GM23338 (cell line): ENCODE data around the gene RAD51D. TPM values are rescaled to one million over a fixed set of nuclear protein-coding genes. Genes with fewer than 3 reads are reported as not detected.

Source experiments
- ATAC-seq: fragments of 200-7000 bp; cut with Tn5 transposase; 3 replicates; pipeline ENCODE4 v1.9.1; 2020
- DNase-seq: peaks from one replicate; pipeline ENCODE4 v3.0.0-alpha.2; 2015; ENCODE audit warnings: low spot score
- H2AFZ ChIP-seq: fragments of 200-600 bp; sonication (generic); 2 replicates; pipeline ENCODE4 v1.8.0; 2016; ENCODE audit warnings: antibody characterized with exemption, mild to moderate bottlenecking, moderate library complexity
- H3F3A ChIP-seq: fragments of 200-600 bp; sonication (generic); replicated peaks from 2 replicates; pipeline ENCODE4 v1.8.0; 2017; ENCODE audit warnings: antibody characterized with exemption, mixed run types, low read depth
- H3K27ac ChIP-seq: fragments of 200-600 bp; sonication (generic); 2 replicates; pipeline ENCODE4 v1.6.1; 2016; ENCODE audit warnings: low read depth
- H3K27me3 ChIP-seq: fragments of 200-600 bp; sonication (generic); 2 replicates; pipeline ENCODE4 v1.8.0; 2016; ENCODE audit warnings: mild to moderate bottlenecking, mixed run types, moderate library complexity; ENCODE audit not compliant: insufficient read depth
- H3K36me3 ChIP-seq: fragments of 200-600 bp; sonication (generic); 2 replicates; pipeline ENCODE4 v1.8.0; 2016; ENCODE audit warnings: mild to moderate bottlenecking; ENCODE audit not compliant: insufficient read depth
- H3K4me1 ChIP-seq: fragments of 200-600 bp; sonication (generic); 2 replicates; pipeline ENCODE4 v1.8.0; 2016; ENCODE audit warnings: mild to moderate bottlenecking, moderate library complexity; ENCODE audit not compliant: insufficient read depth
- H3K4me2 ChIP-seq: fragments of 200-600 bp; sonication (generic); 2 replicates; pipeline ENCODE4 v1.7.1; 2017; ENCODE audit warnings: mixed run types
- H3K4me3 ChIP-seq: fragments of 200-600 bp; sonication (generic); 2 replicates; pipeline ENCODE4 v1.6.1; 2016; ENCODE audit warnings: mixed run types
- H3K79me2 ChIP-seq: fragments of 200-600 bp; sonication (generic); replicated peaks from 2 replicates; pipeline ENCODE4 v1.8.0; 2017; ENCODE audit warnings: mild to moderate bottlenecking; ENCODE audit not compliant: insufficient read depth
- H3K9me2 ChIP-seq: fragments of 200-600 bp; sonication (generic); 2 replicates; pipeline ENCODE4 v1.8.0; 2017; ENCODE audit not compliant: insufficient read depth
- H4K20me1 ChIP-seq: fragments of 200-600 bp; sonication (generic); replicated peaks from 2 replicates; pipeline ENCODE4 v1.8.0; 2017; ENCODE audit warnings: mild to moderate bottlenecking; ENCODE audit not compliant: insufficient read depth
- H3K27ac Mint-ChIP-seq: 2 replicates; pipeline ENCODE4 v1.8.0; 2020; ENCODE audit warnings: inconsistent platforms, mild to moderate bottlenecking, moderate library complexity, mixed read lengths
- H3K27me3 Mint-ChIP-seq: 3 replicates; pipeline ENCODE4 v1.8.0; 2022; ENCODE audit warnings: low read depth, mild to moderate bottlenecking, moderate library complexity, mixed read lengths, inconsistent platforms; ENCODE audit not compliant: insufficient read depth, poor library complexity
- H3K36me3 Mint-ChIP-seq: 3 replicates; pipeline ENCODE4 v1.8.0; 2021; ENCODE audit warnings: low read depth, mild to moderate bottlenecking, inconsistent platforms, moderate library complexity, mixed read lengths
- H3K4me1 Mint-ChIP-seq: 3 replicates; pipeline ENCODE4 v1.8.0; 2020; ENCODE audit warnings: mild to moderate bottlenecking, inconsistent platforms, mixed read lengths
- H3K4me3 Mint-ChIP-seq: 3 replicates; pipeline ENCODE4 v1.8.0; 2021; ENCODE audit warnings: moderate library complexity, mild to moderate bottlenecking, inconsistent platforms, mixed read lengths
- H3K9me3 Mint-ChIP-seq: 3 replicates; pipeline ENCODE4 v1.8.0; 2020; ENCODE audit warnings: moderate library complexity, mild to moderate bottlenecking, inconsistent platforms, mixed read lengths
- JUNB ChIP-seq: IDR thresholded peaks from one replicate; pipeline ENCODE4 v1.6.1; 2016; ENCODE audit warnings: antibody characterized with exemption; ENCODE audit not compliant: unreplicated experiment
- NANOG ChIP-seq: IDR thresholded peaks from 2 replicates; pipeline ENCODE4 v1.6.1; 2016; ENCODE audit warnings: antibody characterized with exemption, borderline replicate concordance
- POLR2AphosphoS5 ChIP-seq: IDR thresholded peaks from 2 replicates; pipeline ENCODE4 v1.6.1; 2016; ENCODE audit warnings: antibody characterized with exemption, low read depth
- ZNF114 ChIP-seq: fragments of 250-450 bp; sonication (Bioruptor Pico); IDR thresholded peaks from 2 replicates; pipeline ENCODE4 v1.5.0; 2020; ENCODE audit warnings: mild to moderate bottlenecking, moderate library complexity
- polyA plus RNA-seq: library from polyadenylated mRNA; unstranded; fragments of >200 nt; fragmentation: Nextera tagmentation; extraction: Ambion mirVana; gene quantifications from 2 replicates; pipeline ENCODE4 v1.2.1, GENCODE V29; 2016
- total RNA-seq: library from RNA; depleted of rRNA; stranded (reverse); fragments of >200 nt; shearing (Covaris generic); gene quantifications from 2 replicates; pipeline ENCODE4 v1.2.3, GENCODE V29; 2014
- TF ChIP-seq, protein P1 (sequence below), 2 experiments: fragments of 200-600 bp in 1 of 2; sonication (generic) in 1 of 2; conservative IDR thresholded peaks; 2 replicates each; pipeline versions ENCODE4 v1.5.1 to v1.6.1; 2016 to 2017; ENCODE audit warnings: antibody characterized with exemption in 2 of 2, low read depth in 2 of 2, mild to moderate bottlenecking in 2 of 2, moderate library complexity in 1 of 2
- TF ChIP-seq, protein P2 (sequence below): IDR thresholded peaks from one replicate; pipeline ENCODE4 v1.6.1; 2018; ENCODE audit warnings: antibody characterized with exemption; ENCODE audit not compliant: unreplicated experiment
- TF ChIP-seq, protein P3 (sequence below): fragments of 250-450 bp; sonication (Bioruptor Pico); IDR thresholded peaks from 2 replicates; pipeline ENCODE4 v1.5.0; 2020; ENCODE audit warnings: mild to moderate bottlenecking, moderate library complexity

Gene RAD51D
- total and polyA plus RNA-seq, 2 experiments from 2014 or later, result 5.9 to 11.0 TPM

DNA sequence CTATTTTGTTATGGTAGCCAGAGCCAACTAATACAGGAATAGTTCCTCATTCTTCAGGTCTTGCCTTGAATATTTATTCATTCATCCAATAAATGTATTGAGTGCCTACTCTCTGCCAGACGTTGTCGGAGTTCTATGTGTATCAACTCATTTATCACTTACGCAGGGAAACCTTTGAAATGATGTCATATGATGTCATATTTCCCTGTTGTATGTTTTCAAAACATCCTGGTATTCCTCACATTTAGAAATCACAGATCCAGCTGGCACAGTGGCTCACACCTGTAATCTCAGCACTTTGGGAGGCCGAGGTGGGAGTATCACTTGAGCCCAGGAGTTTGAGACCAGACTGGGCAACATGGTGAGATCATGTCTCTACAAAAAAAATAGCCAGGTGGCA lies 25.2 kb upstream of the RAD51D start:
- no peak for ATAC-seq
- peaks cover 22% of the 10 kb centered on the region for H3K4me1 Mint-ChIP-seq
- H3K27ac Mint-ChIP-seq, result no peak overlapping the region
- peaks cover 21% of the 10 kb centered on the region for H3K79me2 ChIP-seq
- H3K4me1 ChIP-seq, result peaks cover 6% of the 10 kb centered on the region; the same call in 1 of the 2 replicates
- H3K36me3 ChIP-seq, result no peaks in the 10 kb centered on the region
- H3K4me3 ChIP-seq, result no peak overlapping the region
- no peak overlapping the region for H3K4me2 ChIP-seq
- H3K36me3 Mint-ChIP-seq, result no peaks in the 10 kb centered on the region
- DNase-seq, result no peak
- H3K9me3 Mint-ChIP-seq, result no peaks in the 10 kb centered on the region
- no peaks in the 10 kb centered on the region for H3K27me3 ChIP-seq
- TF ChIP-seq ZNF114 (CRISPR knock-in tag), result no peak
- no peak for TF ChIP-seq POLR2AphosphoS5
- TF ChIP-seq, protein P1, sequence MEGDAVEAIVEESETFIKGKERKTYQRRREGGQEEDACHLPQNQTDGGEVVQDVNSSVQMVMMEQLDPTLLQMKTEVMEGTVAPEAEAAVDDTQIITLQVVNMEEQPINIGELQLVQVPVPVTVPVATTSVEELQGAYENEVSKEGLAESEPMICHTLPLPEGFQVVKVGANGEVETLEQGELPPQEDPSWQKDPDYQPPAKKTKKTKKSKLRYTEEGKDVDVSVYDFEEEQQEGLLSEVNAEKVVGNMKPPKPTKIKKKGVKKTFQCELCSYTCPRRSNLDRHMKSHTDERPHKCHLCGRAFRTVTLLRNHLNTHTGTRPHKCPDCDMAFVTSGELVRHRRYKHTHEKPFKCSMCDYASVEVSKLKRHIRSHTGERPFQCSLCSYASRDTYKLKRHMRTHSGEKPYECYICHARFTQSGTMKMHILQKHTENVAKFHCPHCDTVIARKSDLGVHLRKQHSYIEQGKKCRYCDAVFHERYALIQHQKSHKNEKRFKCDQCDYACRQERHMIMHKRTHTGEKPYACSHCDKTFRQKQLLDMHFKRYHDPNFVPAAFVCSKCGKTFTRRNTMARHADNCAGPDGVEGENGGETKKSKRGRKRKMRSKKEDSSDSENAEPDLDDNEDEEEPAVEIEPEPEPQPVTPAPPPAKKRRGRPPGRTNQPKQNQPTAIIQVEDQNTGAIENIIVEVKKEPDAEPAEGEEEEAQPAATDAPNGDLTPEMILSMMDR (conservative IDR thresholded peaks at IDR 0.05; ENCODE audit: low read depth in 2 of 2), result no peak
- TF ChIP-seq, protein P2, sequence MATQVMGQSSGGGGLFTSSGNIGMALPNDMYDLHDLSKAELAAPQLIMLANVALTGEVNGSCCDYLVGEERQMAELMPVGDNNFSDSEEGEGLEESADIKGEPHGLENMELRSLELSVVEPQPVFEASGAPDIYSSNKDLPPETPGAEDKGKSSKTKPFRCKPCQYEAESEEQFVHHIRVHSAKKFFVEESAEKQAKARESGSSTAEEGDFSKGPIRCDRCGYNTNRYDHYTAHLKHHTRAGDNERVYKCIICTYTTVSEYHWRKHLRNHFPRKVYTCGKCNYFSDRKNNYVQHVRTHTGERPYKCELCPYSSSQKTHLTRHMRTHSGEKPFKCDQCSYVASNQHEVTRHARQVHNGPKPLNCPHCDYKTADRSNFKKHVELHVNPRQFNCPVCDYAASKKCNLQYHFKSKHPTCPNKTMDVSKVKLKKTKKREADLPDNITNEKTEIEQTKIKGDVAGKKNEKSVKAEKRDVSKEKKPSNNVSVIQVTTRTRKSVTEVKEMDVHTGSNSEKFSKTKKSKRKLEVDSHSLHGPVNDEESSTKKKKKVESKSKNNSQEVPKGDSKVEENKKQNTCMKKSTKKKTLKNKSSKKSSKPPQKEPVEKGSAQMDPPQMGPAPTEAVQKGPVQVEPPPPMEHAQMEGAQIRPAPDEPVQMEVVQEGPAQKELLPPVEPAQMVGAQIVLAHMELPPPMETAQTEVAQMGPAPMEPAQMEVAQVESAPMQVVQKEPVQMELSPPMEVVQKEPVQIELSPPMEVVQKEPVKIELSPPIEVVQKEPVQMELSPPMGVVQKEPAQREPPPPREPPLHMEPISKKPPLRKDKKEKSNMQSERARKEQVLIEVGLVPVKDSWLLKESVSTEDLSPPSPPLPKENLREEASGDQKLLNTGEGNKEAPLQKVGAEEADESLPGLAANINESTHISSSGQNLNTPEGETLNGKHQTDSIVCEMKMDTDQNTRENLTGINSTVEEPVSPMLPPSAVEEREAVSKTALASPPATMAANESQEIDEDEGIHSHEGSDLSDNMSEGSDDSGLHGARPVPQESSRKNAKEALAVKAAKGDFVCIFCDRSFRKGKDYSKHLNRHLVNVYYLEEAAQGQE, result no peak
- no peak for TF ChIP-seq NANOG
- TF ChIP-seq, protein P3, sequence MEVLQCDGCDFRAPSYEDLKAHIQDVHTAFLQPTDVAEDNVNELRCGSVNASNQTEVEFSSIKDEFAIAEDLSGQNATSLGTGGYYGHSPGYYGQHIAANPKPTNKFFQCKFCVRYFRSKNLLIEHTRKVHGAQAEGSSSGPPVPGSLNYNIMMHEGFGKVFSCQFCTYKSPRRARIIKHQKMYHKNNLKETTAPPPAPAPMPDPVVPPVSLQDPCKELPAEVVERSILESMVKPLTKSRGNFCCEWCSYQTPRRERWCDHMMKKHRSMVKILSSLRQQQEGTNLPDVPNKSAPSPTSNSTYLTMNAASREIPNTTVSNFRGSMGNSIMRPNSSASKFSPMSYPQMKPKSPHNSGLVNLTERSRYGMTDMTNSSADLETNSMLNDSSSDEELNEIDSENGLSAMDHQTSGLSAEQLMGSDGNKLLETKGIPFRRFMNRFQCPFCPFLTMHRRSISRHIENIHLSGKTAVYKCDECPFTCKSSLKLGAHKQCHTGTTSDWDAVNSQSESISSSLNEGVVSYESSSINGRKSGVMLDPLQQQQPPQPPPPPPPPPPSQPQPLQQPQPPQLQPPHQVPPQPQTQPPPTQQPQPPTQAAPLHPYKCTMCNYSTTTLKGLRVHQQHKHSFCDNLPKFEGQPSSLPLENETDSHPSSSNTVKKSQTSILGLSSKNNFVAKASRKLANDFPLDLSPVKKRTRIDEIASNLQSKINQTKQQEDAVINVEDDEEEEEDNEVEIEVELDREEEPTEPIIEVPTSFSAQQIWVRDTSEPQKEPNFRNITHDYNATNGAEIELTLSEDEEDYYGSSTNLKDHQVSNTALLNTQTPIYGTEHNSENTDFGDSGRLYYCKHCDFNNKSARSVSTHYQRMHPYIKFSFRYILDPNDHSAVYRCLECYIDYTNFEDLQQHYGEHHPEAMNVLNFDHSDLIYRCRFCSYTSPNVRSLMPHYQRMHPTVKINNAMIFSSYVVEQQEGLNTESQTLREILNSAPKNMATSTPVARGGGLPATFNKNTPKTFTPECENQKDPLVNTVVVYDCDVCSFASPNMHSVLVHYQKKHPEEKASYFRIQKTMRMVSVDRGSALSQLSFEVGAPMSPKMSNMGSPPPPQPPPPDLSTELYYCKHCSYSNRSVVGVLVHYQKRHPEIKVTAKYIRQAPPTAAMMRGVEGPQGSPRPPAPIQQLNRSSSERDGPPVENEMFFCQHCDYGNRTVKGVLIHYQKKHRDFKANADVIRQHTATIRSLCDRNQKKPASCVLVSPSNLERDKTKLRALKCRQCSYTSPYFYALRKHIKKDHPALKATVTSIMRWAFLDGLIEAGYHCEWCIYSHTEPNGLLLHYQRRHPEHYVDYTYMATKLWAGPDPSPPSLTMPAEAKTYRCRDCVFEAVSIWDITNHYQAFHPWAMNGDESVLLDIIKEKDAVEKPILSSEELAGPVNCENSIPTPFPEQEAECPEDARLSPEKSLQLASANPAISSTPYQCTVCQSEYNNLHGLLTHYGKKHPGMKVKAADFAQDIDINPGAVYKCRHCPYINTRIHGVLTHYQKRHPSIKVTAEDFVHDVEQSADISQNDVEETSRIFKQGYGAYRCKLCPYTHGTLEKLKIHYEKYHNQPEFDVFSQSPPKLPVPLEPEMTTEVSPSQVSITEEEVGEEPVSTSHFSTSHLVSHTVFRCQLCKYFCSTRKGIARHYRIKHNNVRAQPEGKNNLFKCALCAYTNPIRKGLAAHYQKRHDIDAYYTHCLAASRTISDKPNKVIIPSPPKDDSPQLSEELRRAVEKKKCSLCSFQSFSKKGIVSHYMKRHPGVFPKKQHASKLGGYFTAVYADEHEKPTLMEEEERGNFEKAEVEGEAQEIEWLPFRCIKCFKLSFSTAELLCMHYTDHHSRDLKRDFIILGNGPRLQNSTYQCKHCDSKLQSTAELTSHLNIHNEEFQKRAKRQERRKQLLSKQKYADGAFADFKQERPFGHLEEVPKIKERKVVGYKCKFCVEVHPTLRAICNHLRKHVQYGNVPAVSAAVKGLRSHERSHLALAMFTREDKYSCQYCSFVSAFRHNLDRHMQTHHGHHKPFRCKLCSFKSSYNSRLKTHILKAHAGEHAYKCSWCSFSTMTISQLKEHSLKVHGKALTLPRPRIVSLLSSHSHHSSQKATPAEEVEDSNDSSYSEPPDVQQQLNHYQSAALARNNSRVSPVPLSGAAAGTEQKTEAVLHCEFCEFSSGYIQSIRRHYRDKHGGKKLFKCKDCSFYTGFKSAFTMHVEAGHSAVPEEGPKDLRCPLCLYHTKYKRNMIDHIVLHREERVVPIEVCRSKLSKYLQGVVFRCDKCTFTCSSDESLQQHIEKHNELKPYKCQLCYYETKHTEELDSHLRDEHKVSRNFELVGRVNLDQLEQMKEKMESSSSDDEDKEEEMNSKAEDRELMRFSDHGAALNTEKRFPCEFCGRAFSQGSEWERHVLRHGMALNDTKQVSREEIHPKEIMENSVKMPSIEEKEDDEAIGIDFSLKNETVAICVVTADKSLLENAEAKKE (CRISPR knock-in tag), result no peak
- TF ChIP-seq JUNB, result no peak
- H3K9me2 ChIP-seq, result no peaks in the 10 kb centered on the region
- H4K20me1 ChIP-seq, result 0 out of 2 replicates have a peak, but pooled peaks cover 7% of the 10 kb centered on the region
- H3K4me3 Mint-ChIP-seq, result no peak overlapping the region
- H3K27me3 Mint-ChIP-seq, result peaks cover 23% of the 10 kb centered on the region
- H3K27ac ChIP-seq, result no peak overlapping the region
- H3F3A ChIP-seq, result 0 out of 2 replicates have a peak, but pooled peaks cover 2% of the 10 kb centered on the region
- H2AFZ ChIP-seq, result no peak overlapping the region
